Stimulated activated CD4-positive, alpha-beta T cell treated with anti-CD3 and anti-CD28 coated beads, Interleukin-15, amount 100 ng/mL, for 48 hours (primary cell): ENCODE results near the gene FAM193A.
"Not testable (repeated sequence)": the region's sequence is repeated elsewhere in the genome, so short reads cannot be mapped to it uniquely, and the experiment has no call there.

Experiments used
- DNase-seq, 2 donors: peaks; one replicate each; pipeline ENCODE4 v3.0.0-alpha.2; 2020; ENCODE audit warnings: low read depth in 2 of 2

FAM193A gene

DNA sequence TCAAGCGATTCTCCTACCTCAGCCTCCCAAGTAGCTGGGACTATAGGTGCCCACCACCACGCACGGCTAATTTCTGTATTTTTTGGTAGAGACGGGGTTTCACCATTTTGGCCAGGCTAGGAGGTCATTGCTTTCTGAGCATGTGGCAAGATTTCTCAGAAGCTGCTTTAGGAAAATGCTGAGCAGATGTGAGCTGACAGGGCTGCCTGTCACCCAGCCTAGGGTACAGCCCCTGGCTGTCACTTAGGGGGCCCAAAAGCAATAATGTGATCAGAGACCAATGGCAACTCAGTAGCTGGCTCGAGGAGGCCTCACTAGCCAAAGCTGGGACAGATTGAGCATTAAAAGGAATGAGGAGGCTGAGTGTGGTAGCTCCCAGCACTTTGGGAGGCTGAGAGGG, 154.9 kb downstream of the FAM193A start:
- DNase-seq = no peak

DNA sequence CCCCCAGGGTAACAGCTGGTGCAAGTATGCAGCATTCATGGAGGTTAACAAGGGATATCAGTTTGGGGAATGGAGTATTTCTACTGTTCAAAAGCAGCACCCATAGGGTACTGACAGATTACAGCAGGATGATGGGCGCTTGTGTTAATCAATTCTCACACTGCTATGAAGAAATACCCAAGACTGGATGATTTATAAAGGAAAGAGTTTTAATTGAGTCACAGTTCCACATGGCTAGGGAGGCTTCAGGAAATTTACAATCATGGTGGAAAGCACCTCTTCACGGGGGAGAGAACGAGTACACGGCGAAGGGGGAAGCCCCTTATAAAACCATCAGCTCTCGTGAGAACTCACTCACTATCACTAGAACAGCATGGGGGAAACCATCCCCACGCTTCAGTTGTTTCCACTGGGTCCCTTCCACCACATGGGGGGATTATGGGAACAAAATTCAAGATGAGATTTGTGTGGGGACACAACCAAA, 155.5 kb downstream of the FAM193A start:
- peak; percentile 13 to 27 for DNase-seq

DNA sequence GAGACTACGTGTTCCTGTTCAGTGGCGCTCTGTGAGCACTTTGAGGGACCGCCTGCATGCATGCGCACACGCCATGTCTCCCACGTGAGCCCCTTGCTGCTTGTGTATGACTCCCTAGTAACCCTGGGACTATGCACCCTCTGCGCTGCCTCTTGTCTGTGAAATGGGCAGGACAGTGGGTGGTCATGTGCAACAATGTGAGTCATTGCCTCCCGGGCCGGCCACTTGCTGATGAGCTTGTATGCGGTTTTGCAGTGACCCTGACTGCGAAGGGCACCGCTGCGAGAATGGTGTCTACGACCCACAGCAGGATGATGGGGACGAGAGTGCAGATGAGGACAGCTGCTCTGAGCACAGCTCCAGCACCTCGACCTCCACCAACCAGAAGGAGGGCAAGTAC, 158.2 kb downstream of the FAM193A start:
- DNase-seq = no peak

DNA sequence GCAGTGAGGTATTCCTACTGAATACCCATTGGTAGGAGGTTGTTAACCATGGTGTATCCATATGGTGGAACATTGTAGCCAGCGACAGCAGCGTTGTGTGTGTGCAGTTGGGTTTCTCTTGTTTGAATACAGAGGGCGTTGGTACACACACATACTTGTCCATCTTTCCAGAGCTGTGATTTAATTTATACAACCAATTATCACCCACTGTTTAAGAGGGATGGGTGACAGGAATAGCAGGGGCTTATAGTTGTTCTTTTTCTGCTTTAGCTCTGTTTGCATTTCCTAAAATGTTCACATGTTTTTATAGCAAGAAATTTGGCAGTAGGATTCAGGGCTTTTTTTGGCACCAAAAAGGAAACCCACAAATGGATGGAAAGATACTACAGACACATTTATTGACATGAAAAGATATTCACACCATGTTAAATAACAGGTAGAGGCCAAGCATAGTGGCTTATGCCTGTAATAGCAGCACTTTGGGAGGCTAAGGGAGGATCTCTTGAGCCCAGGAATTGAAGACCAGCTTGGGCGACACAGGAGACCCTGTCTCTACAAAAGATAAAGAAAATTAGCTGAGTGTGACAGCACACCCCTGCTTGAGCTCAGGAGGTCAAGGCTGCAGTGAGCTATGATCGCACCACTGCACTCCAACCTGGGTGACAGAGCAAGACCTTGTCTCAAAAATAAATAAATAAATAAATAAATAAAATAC, 159.1 kb downstream of the FAM193A start:
- DNase-seq = no peak

DNA sequence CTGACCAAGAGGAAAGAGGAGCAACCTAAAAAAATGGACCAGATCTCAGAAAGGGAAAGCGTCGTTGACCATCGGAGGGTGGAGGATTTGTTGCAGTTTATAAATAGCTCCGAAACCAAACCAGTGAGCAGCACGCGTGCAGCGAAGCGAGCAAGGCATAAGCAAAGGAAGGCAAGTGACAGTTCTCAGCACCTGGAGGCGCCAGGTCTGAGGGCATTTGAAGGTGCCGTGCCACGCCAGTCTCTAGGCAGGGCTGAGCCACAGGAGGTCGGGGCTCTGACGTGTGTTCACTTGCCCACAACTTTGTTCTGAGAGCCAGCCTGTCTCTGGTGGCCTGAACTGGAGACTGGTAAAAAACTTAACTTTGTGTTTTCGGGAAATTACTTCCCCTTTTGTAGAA, 160.0 kb downstream of the FAM193A start:
- no peak for DNase-seq

DNA sequence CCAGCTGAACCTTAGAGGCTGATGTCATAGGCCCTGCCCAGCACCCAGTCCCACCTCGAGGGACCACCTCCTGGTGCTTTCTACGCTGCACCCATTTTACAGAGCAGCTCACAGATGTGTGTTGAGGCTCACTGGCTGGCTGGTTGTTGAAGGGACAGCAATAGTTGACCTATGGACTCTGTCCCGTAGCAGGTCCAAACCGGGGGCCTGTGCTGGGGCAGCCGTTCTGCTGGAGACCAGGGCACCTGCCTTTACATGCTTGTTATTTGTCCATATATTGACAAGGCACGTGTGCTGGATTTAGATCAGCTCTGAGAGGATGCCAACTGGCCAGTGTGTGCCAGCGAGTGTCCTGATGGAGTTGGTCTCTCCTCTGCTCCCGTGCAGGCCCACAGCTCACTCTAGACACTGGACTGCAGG, 161.6 kb downstream of the FAM193A start:
- no peak for DNase-seq

DNA sequence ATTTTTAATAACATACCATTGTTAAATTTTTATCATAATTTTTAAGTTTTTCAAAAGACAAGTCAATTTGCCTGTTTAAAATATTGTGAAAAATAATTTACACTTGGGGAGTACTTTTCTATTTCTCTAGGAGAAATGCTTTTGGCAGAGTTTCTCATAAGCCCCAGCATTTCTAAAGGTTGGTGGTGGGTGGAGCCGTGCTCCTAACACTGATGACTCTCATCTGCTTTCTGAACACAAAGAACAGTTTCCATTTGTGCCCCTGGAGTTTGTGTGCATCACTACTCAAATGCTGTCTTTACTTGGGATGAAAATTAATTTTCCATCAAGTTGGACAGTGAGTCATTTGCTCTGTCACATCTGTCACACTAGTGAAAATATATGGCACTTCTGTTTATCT, 162.1 kb downstream of the FAM193A start:
- no peak for DNase-seq

DNA sequence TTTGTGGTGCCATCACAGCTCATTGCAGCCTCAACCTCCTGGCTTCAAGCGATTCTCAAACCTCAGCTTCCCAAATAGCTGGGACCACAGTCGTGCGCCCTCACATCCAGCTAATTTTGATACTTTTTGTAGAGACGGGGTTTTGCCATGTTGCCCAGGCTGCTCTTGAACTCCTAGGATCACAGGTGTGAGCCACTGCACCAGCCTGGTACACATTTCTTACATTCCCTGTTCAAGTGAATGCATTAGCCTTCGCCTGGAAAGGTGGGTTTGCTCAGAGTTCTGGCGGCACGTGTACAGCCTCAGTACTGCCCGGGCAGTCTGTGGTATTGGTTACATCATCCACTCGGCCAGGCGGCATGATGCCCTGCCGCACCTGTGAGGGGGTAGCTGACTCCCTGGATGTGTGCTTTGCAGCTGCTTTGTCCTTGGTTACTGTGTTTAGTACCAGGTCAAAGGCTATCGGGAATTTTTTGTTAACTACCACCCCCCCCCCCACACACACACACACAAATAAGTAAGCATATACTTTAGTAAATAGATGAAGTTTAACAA, 162.6 kb downstream of the FAM193A start:
- no peak for DNase-seq

DNA sequence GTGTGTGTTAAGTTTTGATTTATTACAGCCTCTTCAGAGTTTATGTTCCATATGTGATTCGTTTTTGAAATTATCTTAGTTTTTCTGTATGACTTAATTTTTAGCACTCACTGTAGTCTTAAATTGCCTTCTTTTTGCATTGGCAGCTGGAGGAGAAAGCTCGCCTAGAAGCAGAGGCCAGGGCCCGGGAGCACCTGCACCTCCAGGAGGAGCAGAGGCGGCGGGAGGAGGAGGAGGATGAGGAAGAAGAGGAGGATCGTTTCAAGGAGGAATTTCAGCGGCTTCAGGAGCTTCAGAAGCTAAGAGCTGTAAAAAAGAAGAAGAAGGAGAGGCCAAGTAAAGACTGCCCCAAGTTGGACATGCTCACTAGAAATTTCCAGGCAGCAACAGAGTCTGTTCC, 163.1 kb downstream of the FAM193A start:
- no peak for DNase-seq

DNA sequence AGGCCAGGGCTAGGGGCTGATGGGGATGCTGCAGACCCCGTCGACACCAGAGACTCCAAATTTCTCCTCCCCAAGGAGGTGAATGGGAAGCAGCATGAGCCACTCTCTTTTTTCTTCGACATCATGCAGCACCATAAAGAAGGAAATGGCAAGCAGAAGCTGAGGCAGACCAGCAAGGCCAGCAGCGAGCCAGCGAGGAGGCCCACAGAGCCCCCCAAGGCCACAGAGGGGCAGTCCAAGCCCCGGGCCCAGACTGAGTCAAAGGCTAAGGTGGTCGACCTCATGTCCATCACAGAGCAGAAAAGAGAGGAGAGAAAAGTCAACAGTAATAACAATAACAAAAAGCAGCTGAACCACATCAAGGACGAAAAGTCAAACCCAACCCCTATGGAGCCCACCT, 163.6 kb downstream of the FAM193A start:
- DNase-seq = no peak

DNA sequence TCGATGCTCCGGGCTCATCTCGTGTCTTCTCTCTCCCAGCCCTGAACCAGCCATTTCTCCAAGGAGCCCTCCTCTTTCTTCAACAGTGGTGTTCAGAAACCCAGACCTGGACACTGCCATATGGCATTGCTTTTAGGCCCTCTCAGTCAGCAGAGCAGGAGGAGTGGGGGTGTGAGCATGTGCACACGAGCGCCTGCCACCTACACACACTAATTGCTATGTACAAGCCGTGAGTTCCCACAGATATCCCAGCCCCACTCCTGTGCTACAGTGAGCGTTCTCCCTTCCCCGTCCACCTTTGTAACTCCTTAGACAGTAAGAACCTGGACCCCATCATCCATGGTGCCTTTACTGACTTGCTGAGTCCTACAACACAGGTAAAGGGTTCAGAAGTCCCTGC, 165.9 kb downstream of the FAM193A start:
- DNase-seq = no peak

DNA sequence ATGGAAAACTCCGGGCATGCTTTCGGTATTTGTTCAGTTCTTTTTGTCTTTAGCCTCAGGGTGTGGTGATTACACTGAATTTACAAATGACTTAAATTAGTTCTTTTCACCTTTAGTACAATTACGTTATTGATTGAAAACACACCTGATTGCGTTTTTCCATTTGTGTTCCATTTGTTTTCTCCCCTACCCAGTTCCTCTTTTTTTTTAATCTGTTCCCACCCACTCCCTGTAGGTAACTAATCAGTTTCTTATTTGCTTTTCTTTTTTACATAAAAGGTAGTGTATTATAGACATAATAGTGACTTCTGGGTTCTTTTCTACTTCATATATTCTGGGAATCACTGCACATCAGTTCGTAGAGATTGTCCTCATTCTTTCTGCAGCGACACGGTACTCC, 166.3 kb downstream of the FAM193A start:
- no peak for DNase-seq

DNA sequence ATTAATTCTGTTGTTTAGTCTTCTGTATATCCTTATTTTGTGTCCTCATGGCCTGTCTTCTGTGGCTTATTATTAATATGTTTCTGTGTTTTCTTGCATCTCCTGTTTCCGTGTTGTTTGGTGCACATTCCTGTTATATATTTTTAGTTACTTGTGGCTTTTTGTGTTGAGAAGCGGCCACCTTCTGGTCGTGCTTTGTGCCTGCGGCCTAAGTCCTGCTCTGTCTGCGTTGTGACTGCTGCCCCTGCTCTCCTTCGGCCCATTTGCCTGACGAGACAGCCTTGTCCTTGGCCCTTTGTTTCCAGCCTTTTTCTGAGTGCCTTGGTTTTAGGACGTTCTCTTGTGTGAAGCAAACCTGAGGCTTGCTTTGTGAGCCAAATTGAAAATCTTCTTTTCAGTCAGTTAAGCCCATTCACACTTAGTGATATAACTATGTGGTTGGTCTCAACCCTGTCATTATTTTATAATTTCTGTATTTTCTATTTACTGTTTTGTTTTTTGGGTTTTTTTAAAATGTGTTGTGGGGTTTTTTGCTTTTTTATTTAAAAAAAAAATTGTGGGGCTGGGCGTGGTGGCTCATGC, 175.9 kb downstream of the FAM193A start:
- no peak for DNase-seq

DNA sequence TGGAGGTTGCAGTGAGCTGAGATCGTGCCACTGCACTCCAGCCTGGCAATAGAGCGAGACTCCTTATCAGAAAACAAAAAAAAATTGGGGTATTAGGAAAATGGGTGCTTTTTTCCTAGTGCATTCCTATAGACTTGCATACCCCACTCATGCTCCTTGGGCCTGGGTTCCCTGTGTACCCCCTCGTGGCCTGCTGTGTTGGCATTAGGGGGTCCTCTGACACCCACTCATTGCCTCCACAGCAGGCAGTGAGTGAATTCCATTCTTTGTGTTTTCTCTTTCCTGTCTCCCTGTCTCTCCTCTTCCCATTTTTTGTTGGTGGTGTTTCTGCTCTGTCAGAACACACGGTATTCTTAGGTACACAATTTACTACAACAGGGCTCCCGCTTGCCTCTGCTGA, 176.9 kb downstream of the FAM193A start:
- DNase-seq = no peak

DNA sequence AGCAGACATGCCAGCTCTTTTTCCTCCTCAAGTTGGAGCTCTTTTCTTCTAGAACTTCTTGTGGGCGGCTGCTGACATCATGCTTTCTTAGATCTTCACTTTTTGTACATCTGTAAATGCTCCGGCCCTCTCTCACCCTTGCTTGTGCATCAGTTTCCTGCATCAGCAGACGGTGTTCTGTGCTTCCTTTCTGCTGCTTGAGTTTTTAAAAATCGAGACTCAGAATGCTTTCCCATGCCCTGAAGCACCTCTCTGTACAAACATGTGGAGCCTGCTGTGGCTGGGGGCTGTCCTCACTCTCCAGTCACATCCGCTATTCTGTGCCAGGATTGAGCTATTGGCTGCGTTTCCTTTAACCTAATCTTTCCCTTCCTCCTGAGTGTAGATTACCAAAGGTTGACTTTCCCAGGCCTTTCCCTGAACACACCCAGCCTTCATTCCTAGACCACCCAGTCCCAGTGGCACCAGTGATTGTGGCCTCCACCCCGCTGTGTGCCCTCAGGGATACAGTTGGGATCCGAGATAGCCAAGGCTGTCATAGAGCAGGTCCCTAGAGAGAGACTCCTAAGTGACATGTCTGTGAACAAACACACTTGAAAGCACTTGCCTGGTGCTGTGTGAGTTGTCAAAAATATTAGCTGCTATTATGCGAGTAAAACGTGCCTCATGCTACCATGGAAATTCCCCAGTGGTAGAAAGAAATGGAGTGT, 177.8 kb downstream of the FAM193A start:
- peak in 1 of 2 donors; percentile 30 for DNase-seq

DNA sequence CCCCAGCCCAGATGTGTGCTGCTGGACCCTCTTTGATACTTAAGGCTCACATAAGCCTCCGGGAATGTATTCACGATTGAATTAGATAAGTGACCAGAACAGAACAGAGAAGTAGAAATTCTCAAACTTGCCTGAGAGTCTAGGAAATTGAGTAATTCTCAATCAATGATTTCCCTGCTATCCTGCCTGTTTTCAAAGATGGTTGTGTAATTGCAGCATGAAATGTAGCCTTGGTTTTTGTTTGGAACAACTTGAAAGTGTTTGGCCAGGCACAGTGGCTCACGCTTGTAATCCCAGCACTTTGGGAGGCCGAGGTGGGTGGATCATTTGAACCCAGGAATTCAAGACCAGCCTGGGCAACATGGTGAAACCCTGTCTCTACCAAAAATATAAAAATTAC, 178.5 kb downstream of the FAM193A start:
- no peak for DNase-seq

DNA sequence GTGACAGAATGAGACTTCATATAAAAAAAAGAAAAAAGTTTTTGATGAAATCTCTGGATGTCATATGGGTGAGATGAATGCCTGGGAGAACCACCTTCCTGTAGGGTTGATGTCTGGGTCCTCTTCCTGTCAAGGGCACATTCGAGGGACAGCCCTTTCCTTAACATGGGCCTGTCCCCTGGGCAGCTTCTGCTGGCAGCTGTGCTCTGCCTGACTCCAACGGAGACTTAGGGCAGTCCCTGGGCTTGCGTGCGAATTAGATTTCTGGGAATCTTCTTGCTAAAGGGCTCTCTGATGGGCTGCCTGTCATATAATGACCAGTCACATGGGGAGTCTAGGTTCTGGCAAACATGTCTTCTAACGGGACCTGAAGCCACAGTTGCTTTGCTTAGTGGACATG, 179.0 kb downstream of the FAM193A start:
- no peak for DNase-seq

DNA sequence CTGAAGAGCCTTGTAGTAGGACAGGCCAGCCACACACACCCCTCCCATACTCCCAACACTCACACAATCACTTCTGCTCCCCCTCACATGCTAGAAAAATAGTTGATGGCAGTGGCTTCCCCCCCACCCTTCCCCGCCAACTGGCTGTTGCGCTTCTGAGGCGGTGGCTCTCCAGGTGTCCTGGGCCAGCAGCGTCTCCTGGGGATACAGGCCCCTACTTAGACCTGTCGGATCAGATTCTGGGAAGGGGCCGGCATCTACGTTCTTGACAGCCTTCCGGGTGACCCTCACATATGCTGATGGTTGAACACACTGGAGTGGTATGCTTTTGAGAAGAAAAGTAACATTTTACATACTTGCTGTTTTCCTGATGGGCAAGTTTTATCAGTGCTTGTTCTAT, 179.8 kb downstream of the FAM193A start:
- DNase-seq = no peak

DNA sequence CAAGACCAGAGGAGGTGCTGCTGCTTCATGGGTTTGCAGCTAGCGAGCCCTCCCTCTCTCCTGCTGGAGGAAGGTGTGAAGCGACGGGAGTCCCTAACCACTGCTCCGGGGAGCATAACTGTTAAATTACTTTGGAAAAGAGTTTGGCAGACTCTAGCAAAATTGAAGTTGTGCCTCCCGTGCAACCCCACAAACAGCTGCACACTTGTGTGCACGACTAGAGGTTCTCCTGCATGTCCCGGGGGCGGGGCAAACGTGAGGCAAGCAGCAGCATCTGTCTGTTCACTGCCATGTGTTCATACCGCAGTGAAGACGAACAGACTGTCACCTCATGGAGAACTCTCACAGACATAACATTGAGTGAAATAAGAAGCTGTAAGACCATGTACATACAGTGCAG, 185.1 kb downstream of the FAM193A start:
- no peak for DNase-seq

DNA sequence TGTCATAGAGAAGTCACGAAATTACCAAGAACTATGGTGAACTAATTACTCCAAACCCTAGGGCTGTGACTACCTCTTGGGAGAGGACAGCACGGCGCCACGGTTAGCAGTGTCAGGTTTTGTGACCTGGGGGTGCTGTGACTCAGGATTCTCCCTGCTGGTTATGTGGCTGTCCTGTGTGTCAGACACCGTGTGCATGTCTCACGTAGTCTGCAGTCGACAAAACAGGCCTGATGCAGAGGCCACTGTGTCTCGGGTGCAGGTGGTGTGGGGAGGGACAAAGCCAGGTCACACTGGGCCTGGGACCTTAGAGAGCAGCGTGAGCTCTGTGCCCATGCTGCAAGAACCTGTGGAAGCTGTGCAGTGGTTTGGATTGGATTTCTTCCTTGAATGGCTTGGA, 185.6 kb downstream of the FAM193A start:
- no peak for DNase-seq

DNA sequence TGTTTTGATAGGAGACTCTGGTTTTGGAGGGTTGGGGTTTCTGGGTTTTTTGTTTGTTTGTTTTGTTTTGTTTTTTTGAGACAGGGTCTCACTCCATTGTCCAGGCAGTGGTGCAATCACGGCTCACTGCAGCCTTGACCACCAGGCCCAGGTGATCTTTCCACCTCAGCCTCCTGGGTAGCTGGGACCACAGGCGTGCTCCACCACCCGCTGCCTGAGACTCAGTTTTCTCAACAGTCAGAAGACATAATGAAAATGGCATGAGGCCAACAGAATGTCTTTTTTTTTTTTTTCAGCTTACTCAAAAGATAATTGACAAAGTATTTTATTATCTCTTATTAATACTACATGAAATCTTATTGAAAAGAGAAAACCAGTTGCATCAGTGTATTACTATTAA, 187.3 kb downstream of the FAM193A start:
- no peak for DNase-seq

DNA sequence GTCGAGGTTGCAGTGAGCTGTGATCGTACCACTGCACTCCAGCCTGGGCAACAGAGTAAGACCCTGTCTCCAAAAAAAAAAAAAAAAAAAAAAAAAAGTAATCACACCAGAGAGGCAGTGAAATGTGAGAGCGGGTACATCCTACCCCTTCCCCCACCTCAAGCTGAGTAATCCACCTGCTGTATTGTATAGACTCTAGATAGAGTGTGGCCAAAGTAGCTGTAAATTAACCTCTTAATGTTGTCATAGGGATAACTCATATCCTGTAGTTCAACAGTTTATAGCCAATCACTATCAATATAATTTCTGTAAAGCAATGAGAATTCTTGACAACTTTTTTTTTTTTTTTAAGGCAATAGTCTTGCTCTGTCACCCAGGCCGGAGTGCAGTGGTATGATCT, 188.9 kb downstream of the FAM193A start:
- no peak for DNase-seq

DNA sequence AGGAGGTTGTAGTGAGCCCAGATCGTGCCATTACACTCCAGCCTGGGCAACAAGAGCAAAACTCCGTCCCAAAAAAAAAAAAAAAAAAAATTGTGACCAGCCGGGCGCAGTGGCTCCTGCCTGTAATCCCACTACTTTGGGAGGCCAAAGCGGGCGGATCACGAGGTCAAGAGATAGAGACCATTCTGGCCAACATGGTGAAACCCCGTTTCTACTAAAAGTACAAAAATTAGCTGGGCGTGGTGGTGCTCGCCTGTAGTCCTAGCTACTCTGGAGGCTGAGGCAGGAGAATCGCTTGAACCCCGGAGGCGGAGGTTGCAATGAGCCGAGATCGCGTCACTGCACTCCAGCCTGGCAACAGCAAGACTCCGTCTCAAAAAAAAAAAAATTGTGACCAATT, 190.4 kb downstream of the FAM193A start:
- not testable (repeated sequence) for DNase-seq
